Activated CD4-positive, alpha-beta T cell treated with anti-CD3 and anti-CD28 coated beads for 36 hours (primary cell): Measurements from ENCODE around the gene AP2A2. TPM values are rescaled to one million over a fixed set of nuclear protein-coding genes. Genes with fewer than 3 reads are reported as not detected.

Experiments used
- ATAC-seq: fragments of 200-7000 bp; cut with Tn5 transposase; one replicate; pipeline ENCODE4 v1.10.0; 2021; ENCODE audit warnings: mild to moderate bottlenecking, moderate library complexity
- CTCF ChIA-PET: fragments of 350-600 bp; sonication (Branson Sonifier 250); formaldehyde crosslinking; loops from one replicate; lab custom pipeline; 2021; ENCODE audit warnings: antibody characterized with exemption; lab: Charles Lee
- POLR2A ChIA-PET: fragments of 350-600 bp; sonication (Branson Sonifier 250); formaldehyde crosslinking; loops from one replicate; lab custom pipeline; 2021; ENCODE audit warnings: antibody characterized with exemption, inconsistent platforms; lab: Charles Lee
- DNase-seq: peaks from one replicate; pipeline ENCODE4 v3.0.0-alpha.2; 2020
- H3K27ac Mint-ChIP-seq: one replicate; pipeline ENCODE4 v1.8.0; 2021; ENCODE audit warnings: mixed read lengths
- H3K27me3 Mint-ChIP-seq: one replicate; pipeline ENCODE4 v1.8.0; 2021; ENCODE audit warnings: mixed read lengths
- H3K36me3 Mint-ChIP-seq: one replicate; pipeline ENCODE4 v1.8.0; 2021; ENCODE audit warnings: low read depth, mixed read lengths
- H3K4me1 Mint-ChIP-seq: one replicate; pipeline ENCODE4 v1.8.0; 2021; ENCODE audit warnings: mixed read lengths
- H3K4me3 Mint-ChIP-seq: one replicate; pipeline ENCODE4 v1.8.0; 2021; ENCODE audit warnings: mild to moderate bottlenecking, moderate library complexity, mixed read lengths
- H3K9me3 Mint-ChIP-seq: one replicate; pipeline ENCODE4 v1.8.0; 2021; ENCODE audit warnings: low read depth, mixed read lengths
- intact Hi-C, 2 experiments: fragments of 100-400 bp; cut with DNase I in 1 of 2; cut with micrococcal nuclease in 1 of 2; formaldehyde crosslinking; loops; one replicate each; pipeline versions ENCODE4 v1.14.2 to v1.15.1; 2022 to 2024; cut with DNase I, micrococcal nuclease
- total RNA-seq, 2 experiments: library from RNA; stranded (reverse); gene quantifications; one replicate each; pipeline ENCODE4 v1.2.3, GENCODE V29; 2021

The AP2A2 gene
- total RNA-seq, 2 experiments from 2014 or later = 43.5 to 71.6 TPM

DNA sequence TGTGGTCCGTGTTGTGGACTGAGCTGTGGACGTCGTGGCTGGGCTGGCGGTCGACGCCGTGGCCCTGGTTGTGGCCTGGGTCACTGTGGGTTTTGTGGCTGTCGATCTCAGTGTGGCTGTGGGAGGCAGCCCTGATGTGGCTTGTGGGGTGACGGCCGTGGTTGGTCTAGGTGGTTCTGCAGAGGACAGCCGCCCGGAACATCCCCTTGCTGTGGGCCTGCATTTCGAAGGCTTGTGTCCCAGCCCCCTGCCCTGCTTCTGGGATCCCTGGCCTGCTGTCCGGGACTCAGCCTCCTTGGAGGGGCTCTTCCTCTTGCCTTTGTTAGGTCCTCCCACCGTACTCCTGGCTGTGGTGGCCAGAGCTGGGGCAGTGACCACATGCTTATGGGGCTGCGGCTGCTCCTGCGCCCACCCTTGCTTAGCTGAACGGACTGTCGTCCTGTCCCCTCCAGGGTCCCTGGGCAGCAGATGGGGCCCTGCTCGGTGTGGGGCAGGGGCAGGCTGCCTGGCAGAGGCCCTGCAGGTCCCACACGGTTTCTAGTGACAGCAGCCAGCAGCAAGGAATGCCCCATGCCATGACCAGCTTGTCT, 93.7 kb downstream of the AP2A2 start:
- no peak for ATAC-seq
- Mint-ChIP-seq H3K9me3 (no peaks in the 10 kb centered on the region), H3K4me3 (no peak overlapping the region), H3K36me3 (no peaks in the 10 kb centered on the region), H3K4me1 (peaks cover 17% of the 10 kb centered on the region), H3K27me3 (no peaks in the 10 kb centered on the region), H3K27ac (no peak overlapping the region)
- CTCF ChIA-PET = no interaction called here
- intact Hi-C loops = no loop called here
- no peak for DNase-seq
- POLR2A ChIA-PET = no interaction called here

DNA sequence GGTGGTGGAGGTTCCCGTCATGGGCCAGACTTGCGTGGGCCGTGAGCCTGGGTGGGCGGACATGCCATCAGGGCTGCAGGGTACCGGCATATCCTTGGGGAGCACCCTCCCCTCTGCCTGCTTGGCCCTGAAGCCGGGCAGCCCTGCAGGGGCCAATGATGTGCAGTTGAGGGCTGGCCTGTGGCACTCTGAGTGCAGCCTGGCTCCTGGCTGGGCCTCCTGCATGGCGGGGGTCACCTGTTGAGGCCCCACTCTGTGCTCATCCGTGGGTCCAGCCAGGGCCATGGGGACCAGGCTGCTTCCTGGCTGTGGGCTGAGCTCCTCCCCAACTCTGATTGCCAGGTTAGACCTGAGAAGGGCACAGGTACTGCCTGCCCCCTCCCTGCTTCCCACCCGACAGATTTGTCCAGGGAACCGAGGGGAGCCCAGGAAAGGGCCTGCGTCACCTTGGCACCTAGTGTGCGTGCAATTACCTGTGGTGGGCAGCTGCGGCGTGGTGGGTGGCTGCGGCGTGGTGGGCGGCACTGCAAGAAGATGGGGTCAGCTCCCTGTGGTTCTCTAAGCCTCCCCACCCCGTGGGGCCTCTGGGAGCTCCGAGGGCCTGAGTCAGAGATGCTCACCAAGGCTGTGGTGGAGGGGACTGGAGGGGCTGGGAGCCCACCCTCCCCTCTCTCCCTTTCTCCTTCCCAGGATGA, 94.7 kb downstream of the AP2A2 start:
- ChIA-PET CTCF (no interaction called here), POLR2A (no interaction called here)
- intact Hi-C loops = no loop called here
- Mint-ChIP-seq H3K4me1 (peaks cover 17% of the 10 kb centered on the region), H3K36me3 (no peaks in the 10 kb centered on the region), H3K9me3 (no peaks in the 10 kb centered on the region), H3K27me3 (no peaks in the 10 kb centered on the region), H3K4me3 (no peak overlapping the region), H3K27ac (no peak overlapping the region)
- DNase-seq (no peak), ATAC-seq (no peak)

DNA sequence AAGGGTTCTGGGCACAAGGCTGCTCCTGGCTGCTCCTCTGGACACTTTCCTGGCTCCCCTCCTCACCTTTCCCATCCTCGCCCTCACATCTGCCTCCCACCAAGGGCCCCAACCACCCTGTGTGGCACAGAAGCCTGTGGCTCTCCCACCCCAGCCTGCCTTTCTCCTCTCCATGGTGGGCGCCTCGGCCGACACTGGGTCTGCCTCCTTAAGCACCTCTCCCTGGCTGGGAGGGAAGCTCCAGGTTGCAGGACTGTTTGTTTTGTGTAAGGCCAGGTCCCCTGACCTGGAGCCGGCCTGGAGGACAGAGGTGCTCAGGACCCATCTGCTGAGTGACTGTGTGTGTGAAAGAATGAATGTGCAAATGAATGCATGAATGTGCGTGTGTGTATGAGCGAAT, 96.7 kb downstream of the AP2A2 start:
- ChIA-PET CTCF (no interaction called here), POLR2A (no interaction called here)
- no peak overlapping the region for H3K27ac Mint-ChIP-seq
- DNase-seq (no peak), ATAC-seq (no peak)
- H3K9me3 Mint-ChIP-seq = no peaks in the 10 kb centered on the region
- intact Hi-C loops = no loop called here
- no peak overlapping the region for H3K4me3 Mint-ChIP-seq
- H3K27me3 Mint-ChIP-seq = no peaks in the 10 kb centered on the region
- H3K4me1 Mint-ChIP-seq = peaks cover 7% of the 10 kb centered on the region
- no peaks in the 10 kb centered on the region for H3K36me3 Mint-ChIP-seq

DNA sequence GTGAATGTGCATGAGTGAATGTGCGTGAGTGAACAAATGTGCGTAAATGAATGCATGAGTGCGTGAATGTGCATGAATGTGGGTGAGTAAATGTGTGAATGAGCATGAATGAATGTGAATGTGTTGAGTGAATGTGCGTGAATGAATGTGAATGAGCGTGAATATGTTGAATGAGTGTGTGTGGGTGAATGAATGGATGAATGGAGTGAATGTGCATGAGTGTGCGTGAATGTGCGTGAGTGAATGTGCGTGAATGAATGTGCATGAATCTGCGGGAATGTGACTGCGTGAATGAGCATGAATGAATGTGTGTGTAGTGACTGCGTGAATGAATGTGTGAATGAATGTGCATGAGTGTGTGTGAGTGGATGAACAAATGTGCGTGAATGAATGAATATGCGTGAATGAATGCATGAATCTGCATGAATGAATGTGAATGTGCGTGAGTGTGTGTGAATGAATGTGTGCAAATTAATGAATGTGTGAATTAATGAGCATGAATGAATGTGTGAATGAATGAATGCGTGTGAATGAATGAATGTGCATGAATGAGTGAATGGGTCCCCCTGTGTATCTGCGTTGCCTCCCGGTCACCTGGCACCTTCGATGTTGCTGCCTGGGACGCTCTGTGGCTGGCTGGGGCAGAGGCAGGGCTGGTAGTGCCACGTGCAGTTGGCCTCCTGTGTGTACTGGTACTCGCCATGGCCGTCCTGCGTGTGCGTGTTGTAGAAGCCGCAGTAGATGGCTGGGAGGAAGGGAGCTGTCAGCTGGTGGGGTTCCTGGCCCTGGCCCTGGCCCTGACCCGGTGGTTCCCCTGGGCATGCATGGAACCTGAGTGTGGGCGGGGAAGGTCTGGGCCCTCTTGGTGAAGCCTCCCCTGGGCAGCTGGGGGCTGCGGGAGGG, 97.5 kb downstream of the AP2A2 start:
- H3K27me3 Mint-ChIP-seq = no peaks in the 10 kb centered on the region
- intact Hi-C loops = no loop called here
- no peaks in the 10 kb centered on the region for H3K9me3 Mint-ChIP-seq
- ChIA-PET CTCF (no interaction called here), POLR2A (no interaction called here)
- no peak for ATAC-seq
- H3K27ac Mint-ChIP-seq = no peak overlapping the region
- H3K4me3 Mint-ChIP-seq = no peak overlapping the region
- no peaks in the 10 kb centered on the region for H3K36me3 Mint-ChIP-seq
- DNase-seq = no peak
- H3K4me1 Mint-ChIP-seq = peaks cover 2% of the 10 kb centered on the region

DNA sequence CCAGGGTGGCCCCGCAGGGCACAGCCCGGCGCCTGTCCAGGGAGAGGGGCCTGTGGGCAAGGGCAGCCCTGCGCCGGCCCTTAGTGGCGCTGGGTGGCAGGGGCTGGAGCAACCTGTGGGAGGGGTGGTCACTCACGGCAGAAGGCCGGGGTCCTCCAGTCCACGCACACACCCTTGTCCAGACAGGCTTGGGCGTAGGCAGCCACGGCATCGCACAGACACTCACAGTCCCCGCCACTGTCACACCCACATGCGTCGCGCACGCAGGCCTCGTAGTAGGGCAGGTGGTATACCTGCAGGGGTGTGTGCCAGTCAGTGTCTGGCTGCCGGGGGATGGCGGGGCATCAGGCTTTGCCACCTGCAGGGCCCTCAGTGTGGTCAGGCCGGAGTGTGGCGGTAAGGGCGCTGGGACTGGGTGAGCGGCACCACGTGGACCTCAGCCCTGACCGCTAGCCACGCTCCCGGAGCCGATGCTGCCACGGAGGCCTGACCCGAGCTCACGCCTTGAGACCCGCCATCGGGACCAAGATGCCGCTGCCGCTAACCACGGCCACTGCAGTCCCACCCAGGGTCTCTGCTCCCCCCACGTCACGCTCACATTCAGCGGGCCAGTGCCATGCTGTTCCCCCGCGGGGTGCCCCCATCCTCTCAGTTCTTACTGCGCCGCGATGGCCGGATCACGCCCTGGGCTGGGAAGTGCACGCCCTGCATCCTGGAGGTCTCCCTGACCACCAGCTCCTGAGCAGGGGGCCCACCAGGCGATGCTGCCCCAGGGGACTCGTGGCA, 98.3 kb downstream of the AP2A2 start:
- Mint-ChIP-seq H3K4me3 (no peak overlapping the region), H3K27me3 (no peaks in the 10 kb centered on the region), H3K36me3 (no peaks in the 10 kb centered on the region), H3K27ac (no peak overlapping the region), H3K4me1 (no peaks in the 10 kb centered on the region), H3K9me3 (no peaks in the 10 kb centered on the region)
- POLR2A ChIA-PET = no interaction called here
- CTCF ChIA-PET = no interaction called here
- intact Hi-C loops = no loop called here
- DNase-seq (no peak), ATAC-seq (no peak)

DNA sequence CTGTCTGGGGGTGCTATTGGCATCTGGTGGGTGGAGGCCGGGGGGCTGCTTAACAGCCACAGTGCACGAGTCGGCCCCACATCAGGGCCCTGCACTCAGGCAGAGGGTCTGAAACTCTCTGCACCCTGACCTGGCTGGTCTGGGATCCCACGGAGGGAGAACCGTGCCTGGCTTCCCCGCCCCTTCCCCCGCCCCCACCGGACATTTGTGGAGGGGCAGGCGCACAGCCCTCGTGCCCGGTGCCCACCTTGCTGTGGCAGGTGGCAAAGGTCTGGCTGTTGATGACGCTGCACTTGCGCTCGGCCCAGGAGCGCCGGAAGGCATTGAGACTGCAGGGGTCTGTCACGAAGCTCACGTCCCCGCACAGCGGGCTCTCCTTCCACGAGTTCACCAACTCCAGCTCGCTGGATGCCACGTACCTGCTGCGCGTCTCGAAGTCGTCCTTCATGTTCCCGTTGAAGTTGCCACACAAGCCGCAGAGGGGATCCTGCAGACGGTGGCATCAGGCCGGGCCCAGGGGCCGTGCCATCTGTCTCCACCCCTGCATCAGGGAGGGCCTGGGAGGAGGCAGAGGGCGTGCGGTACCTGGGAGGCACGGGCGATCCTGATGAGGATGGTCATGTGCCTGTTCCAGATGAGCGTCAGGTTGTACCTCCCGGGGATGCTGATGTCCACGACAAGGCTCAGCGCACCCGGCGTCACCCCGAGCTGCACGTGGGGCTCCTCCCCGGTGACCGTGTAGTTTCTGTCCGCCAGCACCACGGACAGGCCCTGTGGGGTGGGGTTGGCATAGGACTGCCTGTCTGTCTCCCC, 99.1 kb downstream of the AP2A2 start:
- ChIA-PET POLR2A (no interaction called here), CTCF (no interaction called here)
- Mint-ChIP-seq H3K4me1 (no peaks in the 10 kb centered on the region), H3K27ac (no peak overlapping the region), H3K36me3 (no peaks in the 10 kb centered on the region), H3K9me3 (no peaks in the 10 kb centered on the region), H3K27me3 (no peaks in the 10 kb centered on the region), H3K4me3 (no peak overlapping the region)
- ATAC-seq (no peak), DNase-seq (no peak)
- intact Hi-C loops = no loop called here

DNA sequence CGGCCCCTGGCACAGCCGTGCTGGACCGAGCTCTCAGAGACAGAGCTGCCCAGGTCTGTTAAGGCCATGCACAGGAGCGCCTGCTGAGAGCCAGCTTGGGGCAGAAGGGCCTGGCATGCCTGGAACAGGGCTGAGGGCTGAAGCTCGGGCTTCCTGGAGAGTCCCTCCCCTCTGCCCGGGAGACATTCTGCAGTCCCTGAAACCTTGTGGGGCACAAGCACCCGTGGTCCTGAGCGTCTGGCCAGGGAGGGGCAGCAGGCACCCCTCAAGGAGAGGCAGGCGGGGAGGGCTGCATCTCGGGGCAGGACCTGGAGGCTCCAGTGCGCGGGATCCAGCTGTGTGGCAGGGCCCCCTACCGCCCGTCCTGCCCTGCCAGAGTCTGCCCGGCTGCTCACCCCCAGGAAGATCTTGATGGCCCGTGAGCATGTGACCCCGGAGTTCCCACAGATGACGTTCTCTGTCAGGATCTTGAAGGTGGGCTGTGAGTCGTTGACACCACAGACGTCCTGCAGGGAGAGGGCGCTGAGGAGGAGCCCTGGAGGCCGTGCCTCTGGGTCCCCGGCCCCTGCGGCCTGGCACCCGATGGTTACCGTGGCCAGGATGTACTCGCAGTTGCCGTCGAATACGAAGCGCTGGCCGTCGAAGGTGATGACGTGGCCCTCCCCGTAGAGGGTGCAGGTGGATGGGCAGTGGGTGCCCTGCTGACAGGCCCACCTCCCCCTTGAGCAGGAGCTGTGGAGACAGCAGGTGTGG, 99.9 kb downstream of the AP2A2 start:
- ChIA-PET CTCF (no interaction called here), POLR2A (no interaction called here)
- DNase-seq = no peak
- intact Hi-C loops = no loop called here
- no peaks in the 10 kb centered on the region for H3K27me3 Mint-ChIP-seq
- no peaks in the 10 kb centered on the region for H3K4me1 Mint-ChIP-seq
- no peak overlapping the region for H3K4me3 Mint-ChIP-seq
- no peaks in the 10 kb centered on the region for H3K36me3 Mint-ChIP-seq
- ATAC-seq = no peak
- no peak overlapping the region for H3K27ac Mint-ChIP-seq
- no peaks in the 10 kb centered on the region for H3K9me3 Mint-ChIP-seq

DNA sequence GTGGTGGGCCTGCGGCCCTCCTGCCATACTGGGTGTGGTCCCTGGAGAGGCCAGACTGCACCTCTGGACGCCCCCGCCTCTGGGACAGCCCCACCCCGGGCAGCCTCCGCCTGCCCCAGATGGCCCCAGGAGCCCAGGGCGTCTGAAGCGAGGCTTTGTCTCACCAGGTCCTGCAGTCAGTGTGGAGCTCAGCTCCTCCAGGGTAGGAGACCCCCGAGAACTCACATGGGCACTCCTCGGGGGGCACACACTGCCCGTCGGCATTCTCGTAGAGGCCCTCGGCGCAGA, 100.4 kb downstream of the AP2A2 start:
- no peak for DNase-seq
- no peaks in the 10 kb centered on the region for H3K9me3 Mint-ChIP-seq
- no peak for ATAC-seq
- no peak overlapping the region for H3K27ac Mint-ChIP-seq
- ChIA-PET POLR2A (no interaction called here), CTCF (no interaction called here)
- intact Hi-C loops = no loop called here
- H3K36me3 Mint-ChIP-seq = no peaks in the 10 kb centered on the region
- no peaks in the 10 kb centered on the region for H3K27me3 Mint-ChIP-seq
- H3K4me3 Mint-ChIP-seq = no peak overlapping the region
- H3K4me1 Mint-ChIP-seq = no peaks in the 10 kb centered on the region

DNA sequence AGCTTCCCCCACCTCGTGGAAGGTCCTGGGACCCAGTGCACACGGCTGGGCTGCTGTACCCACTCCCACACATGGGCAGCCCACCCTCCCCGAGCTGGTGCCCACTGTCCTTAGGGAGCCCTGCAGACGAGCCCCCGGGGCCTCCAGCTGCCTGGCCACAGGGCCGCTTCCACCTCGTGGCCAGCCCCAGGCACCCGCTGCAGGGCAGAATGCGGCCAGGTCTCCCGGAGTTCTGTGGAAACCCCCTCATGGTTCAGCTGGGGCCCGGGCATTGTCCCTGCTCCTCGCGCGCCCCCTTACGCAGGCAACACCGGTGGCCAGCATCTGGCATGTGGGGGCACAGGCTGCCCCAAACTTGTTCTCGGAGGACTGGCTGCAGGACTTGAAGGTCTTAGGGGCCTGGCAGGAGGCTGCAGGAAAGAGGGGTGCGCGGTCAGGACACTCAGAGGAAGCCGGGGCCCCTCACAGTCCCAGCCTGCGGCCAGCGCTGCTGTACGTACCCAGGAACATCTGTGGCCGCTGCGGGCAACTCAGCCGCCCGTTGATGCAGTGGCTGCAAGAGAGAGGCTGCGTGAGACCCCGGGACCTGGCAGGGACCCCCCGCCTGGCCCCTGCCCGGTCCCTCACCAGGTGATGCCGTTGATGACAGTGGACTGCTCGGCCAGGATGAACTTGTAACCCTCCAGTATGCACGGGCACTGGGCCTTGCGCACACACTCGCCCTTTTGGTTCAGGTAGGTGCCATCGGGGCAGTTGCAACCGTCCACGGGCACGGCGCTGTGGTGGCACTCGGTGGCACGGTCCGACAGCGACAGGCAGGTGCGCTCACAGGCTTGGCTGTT, 101.2 kb downstream of the AP2A2 start:
- Mint-ChIP-seq H3K27ac (no peak overlapping the region), H3K4me1 (no peaks in the 10 kb centered on the region), H3K36me3 (no peaks in the 10 kb centered on the region), H3K4me3 (no peak overlapping the region), H3K9me3 (no peaks in the 10 kb centered on the region), H3K27me3 (no peaks in the 10 kb centered on the region)
- DNase-seq (no peak), ATAC-seq (no peak)
- POLR2A ChIA-PET = no interaction called here
- CTCF ChIA-PET = no interaction called here
- intact Hi-C loops = no loop called here
